ENCODE data around the gene SCPEP1. TPM values are rescaled to one million over a fixed set of nuclear protein-coding genes. Genes with fewer than 3 reads are reported as not detected.
A peak's percentile ranks its signal among the peaks of the same experiment; 100 is the strongest.

Gene SCPEP1
- total and polyA plus RNA-seq, 2 of the 13 experiments (the other 11 are each of a cell fraction or from before 2014, with no cell fraction given): 24.3 to 27.3 TPM

DNA sequence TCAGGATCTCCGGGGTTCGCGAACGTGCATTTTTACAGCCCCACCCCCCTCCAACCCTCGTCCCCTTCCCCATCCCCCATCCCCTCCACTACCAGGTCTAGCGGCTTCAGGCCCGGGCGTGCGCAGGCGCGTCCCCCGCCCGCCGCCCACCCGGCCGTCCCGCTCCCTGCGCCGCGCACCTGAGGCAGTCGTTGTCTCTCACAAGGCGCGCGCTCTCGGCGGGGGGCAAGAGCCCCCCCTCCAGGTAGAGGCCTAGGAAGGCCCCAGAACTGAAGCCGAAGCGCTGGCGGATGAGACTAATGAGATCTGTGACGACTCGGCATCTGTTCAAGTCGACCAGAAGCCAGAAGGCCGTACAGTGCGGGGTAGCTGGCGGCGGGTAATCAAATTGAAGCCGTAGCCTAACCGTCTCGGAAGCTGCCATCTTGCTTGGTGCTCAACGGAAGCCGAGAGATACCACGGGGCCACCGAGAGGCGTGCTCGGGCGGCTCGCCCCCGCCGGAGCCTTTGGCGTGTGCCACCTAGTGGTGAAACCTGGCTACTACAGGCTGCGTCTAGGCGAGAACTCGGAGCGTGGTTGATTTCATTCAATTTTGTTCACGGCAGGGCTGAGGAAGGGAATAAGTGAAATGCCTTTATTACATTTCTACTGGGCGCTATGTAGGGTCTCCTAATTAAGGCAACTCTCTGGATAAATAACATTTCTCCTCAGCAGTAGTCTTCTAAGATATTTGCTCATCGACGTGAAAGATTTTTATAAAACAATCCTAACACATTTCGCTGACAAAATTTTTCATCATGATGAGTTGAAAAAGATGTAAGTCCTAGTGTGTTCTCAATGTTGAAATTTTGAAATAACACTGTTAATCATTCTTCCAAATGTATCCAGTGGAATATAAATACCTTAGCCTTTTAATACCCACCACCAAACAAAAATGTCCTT, 17.1 kb upstream of the SCPEP1 start, which contains the start of gene COIL (continued):
- TF ChIP-seq, protein P1, sequence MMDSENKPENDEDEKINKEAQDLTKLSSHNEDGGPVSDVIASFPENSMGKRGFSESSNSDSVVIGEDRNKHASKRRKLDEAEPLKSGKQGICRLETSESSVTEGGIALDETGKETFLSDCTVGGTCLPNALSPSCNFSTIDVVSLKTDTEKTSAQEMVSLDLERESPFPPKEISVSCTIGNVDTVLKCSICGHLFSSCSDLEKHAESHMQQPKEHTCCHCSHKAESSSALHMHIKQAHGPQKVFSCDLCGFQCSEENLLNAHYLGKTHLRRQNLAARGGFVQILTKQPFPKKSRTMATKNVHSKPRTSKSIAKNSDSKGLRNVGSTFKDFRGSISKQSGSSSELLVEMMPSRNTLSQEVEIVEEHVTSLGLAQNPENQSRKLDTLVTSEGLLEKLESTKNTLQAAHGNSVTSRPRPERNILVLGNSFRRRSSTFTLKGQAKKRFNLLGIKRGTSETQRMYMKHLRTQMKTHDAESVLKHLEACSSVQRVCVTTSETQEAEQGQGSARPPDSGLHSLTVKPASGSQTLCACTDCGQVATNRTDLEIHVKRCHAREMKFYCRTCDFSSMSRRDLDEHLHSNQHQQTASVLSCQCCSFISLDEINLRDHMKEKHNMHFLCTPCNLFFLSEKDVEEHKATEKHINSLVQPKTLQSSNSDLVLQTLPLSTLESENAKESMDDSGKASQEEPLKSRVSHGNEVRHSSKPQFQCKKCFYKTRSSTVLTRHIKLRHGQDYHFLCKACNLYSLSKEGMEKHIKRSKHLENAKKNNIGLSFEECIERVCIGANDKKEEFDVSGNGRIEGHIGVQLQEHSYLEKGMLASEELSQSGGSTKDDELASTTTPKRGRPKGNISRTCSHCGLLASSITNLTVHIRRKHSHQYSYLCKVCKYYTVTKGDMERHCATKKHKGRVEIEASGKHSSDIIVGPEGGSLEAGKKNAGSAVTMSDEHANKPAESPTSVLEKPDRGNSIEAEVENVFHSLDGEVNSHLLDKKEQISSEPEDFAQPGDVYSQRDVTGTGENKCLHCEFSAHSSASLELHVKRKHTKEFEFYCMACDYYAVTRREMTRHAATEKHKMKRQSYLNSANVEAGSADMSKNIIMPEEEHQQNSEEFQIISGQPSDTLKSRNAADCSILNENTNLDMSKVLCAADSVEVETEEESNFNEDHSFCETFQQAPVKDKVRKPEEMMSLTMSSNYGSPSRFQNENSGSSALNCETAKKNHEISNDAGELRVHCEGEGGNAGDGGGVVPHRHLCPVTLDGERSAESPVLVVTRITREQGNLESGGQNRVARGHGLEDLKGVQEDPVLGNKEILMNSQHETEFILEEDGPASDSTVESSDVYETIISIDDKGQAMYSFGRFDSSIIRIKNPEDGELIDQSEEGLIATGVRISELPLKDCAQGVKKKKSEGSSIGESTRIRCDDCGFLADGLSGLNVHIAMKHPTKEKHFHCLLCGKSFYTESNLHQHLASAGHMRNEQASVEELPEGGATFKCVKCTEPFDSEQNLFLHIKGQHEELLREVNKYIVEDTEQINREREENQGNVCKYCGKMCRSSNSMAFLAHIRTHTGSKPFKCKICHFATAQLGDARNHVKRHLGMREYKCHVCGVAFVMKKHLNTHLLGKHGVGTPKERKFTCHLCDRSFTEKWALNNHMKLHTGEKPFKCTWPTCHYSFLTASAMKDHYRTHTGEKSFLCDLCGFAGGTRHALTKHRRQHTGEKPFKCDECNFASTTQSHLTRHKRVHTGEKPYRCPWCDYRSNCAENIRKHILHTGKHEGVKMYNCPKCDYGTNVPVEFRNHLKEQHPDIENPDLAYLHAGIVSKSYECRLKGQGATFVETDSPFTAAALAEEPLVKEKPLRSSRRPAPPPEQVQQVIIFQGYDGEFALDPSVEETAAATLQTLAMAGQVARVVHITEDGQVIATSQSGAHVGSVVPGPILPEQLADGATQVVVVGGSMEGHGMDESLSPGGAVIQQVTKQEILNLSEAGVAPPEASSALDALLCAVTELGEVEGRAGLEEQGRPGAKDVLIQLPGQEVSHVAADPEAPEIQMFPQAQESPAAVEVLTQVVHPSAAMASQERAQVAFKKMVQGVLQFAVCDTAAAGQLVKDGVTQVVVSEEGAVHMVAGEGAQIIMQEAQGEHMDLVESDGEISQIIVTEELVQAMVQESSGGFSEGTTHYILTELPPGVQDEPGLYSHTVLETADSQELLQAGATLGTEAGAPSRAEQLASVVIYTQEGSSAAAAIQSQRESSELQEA (CRISPR knock-in tag; IDR thresholded peaks at IDR 0.05; ENCODE audit: not compliant biosample characterization): peak; percentile 91
- no peak for TF ChIP-seq GPN1 (CRISPR knock-in tag; IDR thresholded peaks at IDR 0.05; ENCODE audit: borderline replicate concordance)
- no peak for TF ChIP-seq FOXO1 (CRISPR knock-in tag; IDR thresholded peaks at IDR 0.05)
- no peak for TF ChIP-seq ZIK1 (CRISPR knock-in tag; IDR thresholded peaks at IDR 0.05; ENCODE audit: borderline replicate concordance, low read depth)
- no peak for TF ChIP-seq ZBTB42 (CRISPR knock-in tag; IDR thresholded peaks at IDR 0.05)
- peak; percentile 86; the same call in 1 of the 3 replicates for TF ChIP-seq MXI1 (IDR thresholded peaks at IDR 0.05; ENCODE audit: borderline replicate concordance, low read depth, low read length)
- TF ChIP-seq ZNF556 (CRISPR knock-in tag; IDR thresholded peaks at IDR 0.05; ENCODE audit: borderline replicate concordance): peak; percentile 98
- TF ChIP-seq, protein P2, sequence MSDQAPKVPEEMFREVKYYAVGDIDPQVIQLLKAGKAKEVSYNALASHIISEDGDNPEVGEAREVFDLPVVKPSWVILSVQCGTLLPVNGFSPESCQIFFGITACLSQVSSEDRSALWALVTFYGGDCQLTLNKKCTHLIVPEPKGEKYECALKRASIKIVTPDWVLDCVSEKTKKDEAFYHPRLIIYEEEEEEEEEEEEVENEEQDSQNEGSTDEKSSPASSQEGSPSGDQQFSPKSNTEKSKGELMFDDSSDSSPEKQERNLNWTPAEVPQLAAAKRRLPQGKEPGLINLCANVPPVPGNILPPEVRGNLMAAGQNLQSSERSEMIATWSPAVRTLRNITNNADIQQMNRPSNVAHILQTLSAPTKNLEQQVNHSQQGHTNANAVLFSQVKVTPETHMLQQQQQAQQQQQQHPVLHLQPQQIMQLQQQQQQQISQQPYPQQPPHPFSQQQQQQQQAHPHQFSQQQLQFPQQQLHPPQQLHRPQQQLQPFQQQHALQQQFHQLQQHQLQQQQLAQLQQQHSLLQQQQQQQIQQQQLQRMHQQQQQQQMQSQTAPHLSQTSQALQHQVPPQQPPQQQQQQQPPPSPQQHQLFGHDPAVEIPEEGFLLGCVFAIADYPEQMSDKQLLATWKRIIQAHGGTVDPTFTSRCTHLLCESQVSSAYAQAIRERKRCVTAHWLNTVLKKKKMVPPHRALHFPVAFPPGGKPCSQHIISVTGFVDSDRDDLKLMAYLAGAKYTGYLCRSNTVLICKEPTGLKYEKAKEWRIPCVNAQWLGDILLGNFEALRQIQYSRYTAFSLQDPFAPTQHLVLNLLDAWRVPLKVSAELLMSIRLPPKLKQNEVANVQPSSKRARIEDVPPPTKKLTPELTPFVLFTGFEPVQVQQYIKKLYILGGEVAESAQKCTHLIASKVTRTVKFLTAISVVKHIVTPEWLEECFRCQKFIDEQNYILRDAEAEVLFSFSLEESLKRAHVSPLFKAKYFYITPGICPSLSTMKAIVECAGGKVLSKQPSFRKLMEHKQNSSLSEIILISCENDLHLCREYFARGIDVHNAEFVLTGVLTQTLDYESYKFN (CRISPR knock-in tag; conservative IDR thresholded peaks at IDR 0.05): peak; percentile 68
- TF ChIP-seq HMG20B (CRISPR knock-in tag; conservative IDR thresholded peaks at IDR 0.05): peak; percentile 45; the same call in 1 of the 2 replicates
- peak; percentile 71; the same call in 1 of the 2 replicates for TF ChIP-seq BCL6 (CRISPR knock-in tag; IDR thresholded peaks at IDR 0.05)
- TF ChIP-seq KLF13 (CRISPR knock-in tag; IDR thresholded peaks at IDR 0.05): 0 out of 2 replicates have a peak, but pooled peaks have one; percentile 53
- peak; percentile 71; the same call in 1 of the 2 replicates for TF ChIP-seq ETV5 (CRISPR knock-in tag; IDR thresholded peaks at IDR 0.05; ENCODE audit: borderline replicate concordance)
- TF ChIP-seq, protein P3, sequence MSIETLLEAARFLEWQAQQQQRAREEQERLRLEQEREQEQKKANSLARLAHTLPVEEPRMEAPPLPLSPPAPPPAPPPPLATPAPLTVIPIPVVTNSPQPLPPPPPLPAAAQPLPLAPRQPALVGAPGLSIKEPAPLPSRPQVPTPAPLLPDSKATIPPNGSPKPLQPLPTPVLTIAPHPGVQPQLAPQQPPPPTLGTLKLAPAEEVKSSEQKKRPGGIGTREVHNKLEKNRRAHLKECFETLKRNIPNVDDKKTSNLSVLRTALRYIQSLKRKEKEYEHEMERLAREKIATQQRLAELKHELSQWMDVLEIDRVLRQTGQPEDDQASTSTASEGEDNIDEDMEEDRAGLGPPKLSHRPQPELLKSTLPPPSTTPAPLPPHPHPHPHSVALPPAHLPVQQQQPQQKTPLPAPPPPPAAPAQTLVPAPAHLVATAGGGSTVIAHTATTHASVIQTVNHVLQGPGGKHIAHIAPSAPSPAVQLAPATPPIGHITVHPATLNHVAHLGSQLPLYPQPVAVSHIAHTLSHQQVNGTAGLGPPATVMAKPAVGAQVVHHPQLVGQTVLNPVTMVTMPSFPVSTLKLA (IDR thresholded peaks at IDR 0.05): peak; percentile 50
- no peak for TF ChIP-seq ZNF674 (CRISPR knock-in tag; IDR thresholded peaks at IDR 0.05; ENCODE audit: low read depth)
- TF ChIP-seq SPEN (CRISPR knock-in tag; IDR thresholded peaks at IDR 0.05; ENCODE audit: low read depth): peak; percentile 89; the same call in 1 of the 2 replicates
